Heart left ventricle (tissue), 16 donors: ENCODE results near the gene NDUFAF3. TPM values are rescaled to one million over a fixed set of nuclear protein-coding genes. Genes with fewer than 3 reads are reported as not detected.

Source experiments
- ATAC-seq, 4 donors: fragments of 200-7000 bp; cut with Tn5 transposase; one replicate each; pipeline ENCODE4 v1.9.1; 2020 to 2022; ENCODE audit warnings: moderate library complexity in 4 of 4, mild to moderate bottlenecking in 3 of 4, moderate number of reproducible peaks in 1 of 4
- DNase-seq, 5 donors: peaks; one replicate each; pipeline ENCODE4 v3.0.0-alpha.2; 2020
- H3K27ac ChIP-seq, 12 donors: fragments of 200-600 bp; sonication (generic) in 4 of 12; one replicate each; pipeline versions ENCODE4 v1.5.0 to v1.8.0; 2016 to 2022; ENCODE audit warnings: mild to moderate bottlenecking in 2 of 12
- H3K27me3 ChIP-seq, 9 donors: fragments of 200-600 bp; sonication (generic) in 2 of 9; one replicate each; pipeline versions ENCODE4 v1.5.1 to v1.8.0; 2016 to 2022; ENCODE audit warnings: mild to moderate bottlenecking in 3 of 9
- H3K36me3 ChIP-seq, 9 donors: fragments of 200-600 bp; sonication (generic) in 2 of 9; one replicate each; pipeline versions ENCODE4 v1.5.0 to v1.8.0; 2018 to 2022; ENCODE audit warnings: mild to moderate bottlenecking in 2 of 9
- H3K4me1 ChIP-seq, 12 donors: fragments of 200-600 bp; sonication (generic) in 4 of 12; one replicate each; pipeline versions ENCODE4 v1.5.0 to v1.8.0; 2016 to 2022; ENCODE audit warnings: mild to moderate bottlenecking in 3 of 12
- H3K4me3 ChIP-seq, 12 donors: fragments of 200-600 bp; sonication (generic) in 4 of 12; one replicate each; pipeline versions ENCODE4 v1.5.0 to v1.8.0; 2017 to 2022; ENCODE audit warnings: mild to moderate bottlenecking in 9 of 12, moderate library complexity in 4 of 12
- H3K9me3 ChIP-seq, 12 donors: fragments of 200-600 bp; sonication (generic) in 4 of 12; one replicate each; pipeline versions ENCODE4 v1.5.0 to v1.8.0; 2016 to 2022; ENCODE audit warnings: mild to moderate bottlenecking in 1 of 12
- CTCF ChIP-seq, 12 donors: fragments of 200-600 bp; sonication (generic) in 4 of 12; IDR thresholded peaks; one replicate each; pipeline versions ENCODE4 v1.5.0 to v1.8.0; 2018 to 2022; ENCODE audit warnings: antibody characterized with exemption in 12 of 12, mild to moderate bottlenecking in 5 of 12
- POLR2A ChIP-seq, 2 donors: fragments of 450-650 bp; IDR thresholded peaks; one replicate each; pipeline ENCODE4 v1.6.1; 2017; ENCODE audit warnings: antibody characterized with exemption in 2 of 2, mild to moderate bottlenecking in 2 of 2, moderate library complexity in 2 of 2
- WGBS, 4 donors: extraction: QIAGEN DNeasy Blood & Tissue Kit in 2 of 4; methylation state at CpG; one replicate each; pipeline versions ENCODE4 v1.1.5 to v1.1.7; 2013 to 2018; 5-methylcytosine and 5-hydroxymethylcytosine counted together
- intact Hi-C, 10 donors: fragments of 100-400 bp; cut with DNase I; formaldehyde crosslinking; loops; one replicate each; pipeline versions ENCODE4 v1.11.1 to v1.14.2; 2022
- polyA plus RNA-seq, 2 donors: library from polyadenylated mRNA; stranded (reverse); fragments of 200-250 nt; gene quantifications; one replicate each; pipeline ENCODE4 v1.2.3, GENCODE V29; 2013
- total RNA-seq, 9 donors: library from RNA; depleted of rRNA in 2 of 9; stranded (reverse); fragments of >200 nt in 2 of 9; fragmentation: NEBNext Ultra II Directional in 3 of 9; extraction: Animal tissue kit (Norgen Biotek cat#: 25700) in 3 of 9; gene quantifications; one replicate each; pipeline versions ENCODE4 v1.1.0 to v1.2.4, GENCODE V29; 2016 to 2023
- donor health status: ischemic (EF 13 %, LVEDD 7.1; RV severe dilation, severe dysfunction).
- donor health status: healthy with polysubstance abuse.
- donor health status: DM: no; HTN: yes; CAD: no.
- donor health status: DM: no; HTN: no; CAD: no.
- donor health status: ischemic (EF 25% LVEDD 6.9; RV normal size, moderate dysfunction).
- donor health status: ischemic (EF 25% LVEDD 5.7; RV mildly dilated, moderate dysfunction).
- donor health status: healthy.
- donor health status: DM: yes; HTN: yes; CAD: no.
- donor health status: ischemic (EF 35%, LVEDD 5.7; RV mildly dilated, moderate dysfunction).
- donor health status: nonischemic (EF 11% LVEDD 7.7; RV severe dilation, severe dysfunction).
- donor health status: DM: yes; HTN: yes; CAD: no.
- donor health status: PGD.
- donor health status: ischemic (EF 29% LVEDD 5.4; RV normal size, mild dysfunction).
- donor health status: nonischemic (EF 23%, LVEDD 6.1; RV moderate dilation, normal function).

Gene NDUFAF3
- total and polyA plus RNA-seq, 11 donors = 119 to 308 (median 160) TPM

DNA sequence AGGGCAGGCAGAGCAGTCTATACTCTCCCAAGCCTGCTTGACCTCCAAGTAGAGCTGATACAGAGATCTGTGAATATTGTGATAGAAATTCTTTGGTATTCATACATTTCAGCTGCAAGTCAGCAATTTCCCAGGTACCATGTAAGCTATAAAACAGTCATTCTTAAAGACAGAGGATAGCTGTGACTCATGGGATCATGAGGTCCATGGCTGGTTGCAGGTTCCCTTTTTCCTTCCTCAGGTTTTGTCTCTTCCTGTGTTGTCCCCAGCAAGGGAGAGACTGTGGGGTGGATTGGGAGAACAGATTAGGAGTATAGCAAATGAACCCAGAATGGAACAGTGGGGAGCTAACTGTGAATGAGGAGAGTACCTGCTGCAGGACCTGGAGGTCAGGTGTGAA is 37.3 kb upstream of the NDUFAF3 start:
- no peak for ATAC-seq
- no peak overlapping the region for H3K4me3 ChIP-seq
- H3K9me3 ChIP-seq = no peaks in the 10 kb centered on the region
- DNase-seq = no peak
- TF ChIP-seq CTCF (IDR thresholded peaks at IDR 0.05) (no peak), POLR2A (IDR thresholded peaks at IDR 0.05) (no peak)
- H3K4me1 ChIP-seq = peaks cover 0 to 19% (median 11%) of the 10 kb centered on the region in 12 donors
- H3K36me3 ChIP-seq = peaks cover 0 to 74% (median 67%) of the 10 kb centered on the region in 9 donors
- H3K27me3 ChIP-seq = no peaks in the 10 kb centered on the region
- intact Hi-C loops = loop anchor here in 6 of 10 donors (5.0 to 10.0 kb wide), 3 partner anchors 110 to 463 kb away; partner anchors contain the start of gene QRICH1 (in 1 of the 6)
- no peak overlapping the region for H3K27ac ChIP-seq

- peaks cover 0 to 61% (median 55%) of the 10 kb centered on the region in 9 donors for H3K36me3 ChIP-seq
- intact Hi-C loops = loop anchor here in 6 of 10 donors (5.0 to 10.0 kb wide), 3 partner anchors 109 to 461 kb away; partner anchors contain the start of gene QRICH1 (in 1 of the 6)
Measured at GRCh38 chr3:48985831-48986376, 36.0 kb upstream of the NDUFAF3 start.

DNA sequence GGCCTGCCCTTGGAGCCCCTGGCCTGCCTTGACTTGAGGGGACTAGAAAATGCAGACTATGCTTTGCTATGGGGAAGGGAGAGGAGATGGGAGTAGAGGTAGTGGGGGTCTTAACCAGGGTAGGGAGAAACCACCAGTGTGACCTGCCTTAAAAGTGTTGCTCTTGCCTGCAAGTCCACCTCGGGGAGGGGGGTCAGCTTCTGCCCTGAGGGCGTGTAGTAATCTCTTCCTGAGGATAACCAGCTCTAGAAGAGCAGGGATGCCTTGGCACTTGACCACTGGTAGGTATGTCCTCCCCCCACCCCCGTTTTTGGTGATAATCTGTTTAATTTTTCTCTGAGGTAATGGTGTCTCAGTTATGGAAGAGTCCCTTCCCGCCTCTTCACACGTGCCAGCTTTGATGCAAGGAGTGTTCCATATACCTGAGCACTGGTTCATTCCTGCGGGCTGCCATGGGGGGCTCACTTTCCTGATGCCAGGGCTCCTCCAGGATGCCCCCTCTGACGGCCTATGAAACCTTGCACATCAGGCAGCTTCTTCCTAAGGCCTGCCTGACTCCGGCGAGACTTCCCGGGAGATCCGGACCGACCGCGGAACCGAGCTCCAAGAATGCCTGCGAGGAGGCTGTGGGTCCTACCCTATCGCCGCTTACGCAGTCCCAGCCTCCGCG is 32.7 kb upstream of the NDUFAF3 start:
- peak overlapping the region; percentile 68 to 98 (median 90) for H3K27ac ChIP-seq
- H3K4me3 ChIP-seq = peak overlapping the region; percentile 63 to 95 (median 87)
- peaks cover 0 to 31% (median 21%) of the 10 kb centered on the region in 9 donors for H3K36me3 ChIP-seq
- intact Hi-C loops = loop anchor here in 6 of 10 donors (2.0 to 10.0 kb wide), 5 partner anchors 32 to 458 kb away; partner anchors contain the start of gene QRICH1 (in 2 of the 6)
- no peaks in the 10 kb centered on the region for H3K27me3 ChIP-seq
- no peak for TF ChIP-seq POLR2A (IDR thresholded peaks at IDR 0.05)
- H3K4me1 ChIP-seq = peaks cover 0 to 36% (median 22%) of the 10 kb centered on the region in 12 donors
- no peak for DNase-seq
- no peak for ATAC-seq
- 4 to 13% (median 7%) methylated on average over 12 to 21 of the region's 21 CpGs for WGBS, 4 donors
- H3K9me3 ChIP-seq = no peaks in the 10 kb centered on the region

More at GRCh38 chr3:48985831-48986376, 36.0 kb upstream of the NDUFAF3 start:
- TF ChIP-seq POLR2A (IDR thresholded peaks at IDR 0.05) (no peak), CTCF (IDR thresholded peaks at IDR 0.05) (no peak)
- Histone ChIP-seq H3K9me3 (no peaks in the 10 kb centered on the region), H3K27me3 (no peaks in the 10 kb centered on the region), H3K4me3 (no peak overlapping the region), H3K27ac (no peak overlapping the region), H3K4me1 (peaks cover 0 to 25% (median 11%) of the 10 kb centered on the region in 12 donors)
- WGBS, 4 donors = 84 to 92% (median 91%) methylated on average over 7 of the region's 7 CpGs
- ATAC-seq (no peak), DNase-seq (no peak)

DNA sequence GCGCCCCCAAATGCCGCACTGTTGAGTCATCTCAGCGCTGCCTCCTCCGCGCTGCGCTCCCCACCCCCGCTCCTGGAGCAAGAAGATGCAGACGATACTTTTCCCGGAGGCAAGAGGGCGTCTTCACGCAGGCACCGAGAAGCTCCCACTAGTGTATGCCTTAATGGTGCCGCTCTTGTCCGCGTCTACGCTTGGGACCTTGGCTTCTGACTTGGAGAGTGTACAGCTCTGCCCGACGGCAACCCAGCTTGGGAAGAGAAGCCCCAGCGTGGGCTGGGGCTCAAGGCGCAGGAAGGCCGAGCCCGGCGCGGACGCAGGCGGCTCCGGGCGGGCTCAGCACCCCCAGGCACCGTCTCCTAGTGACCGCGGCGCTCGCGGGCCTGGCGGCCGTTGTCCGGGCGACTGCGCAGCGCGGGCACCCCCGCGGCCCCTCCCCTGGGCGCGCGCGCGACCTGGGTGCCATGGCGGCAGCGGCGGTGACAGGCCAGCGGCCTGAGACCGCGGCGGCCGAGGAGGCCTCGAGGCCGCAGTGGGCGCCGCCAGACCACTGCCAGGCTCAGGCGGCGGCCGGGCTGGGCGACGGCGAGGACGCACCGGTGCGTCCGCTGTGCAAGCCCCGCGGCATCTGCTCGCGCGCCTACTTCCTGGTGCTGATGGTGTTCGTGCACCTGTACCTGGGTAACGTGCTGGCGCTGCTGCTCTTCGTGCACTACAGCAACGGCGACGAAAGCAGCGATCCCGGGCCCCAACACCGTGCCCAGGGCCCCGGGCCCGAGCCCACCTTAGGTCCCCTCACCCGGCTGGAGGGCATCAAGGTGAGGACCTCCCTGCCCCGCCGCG is 31.9 kb upstream of the NDUFAF3 start, which contains the start of gene P4HTM:
Gene P4HTM, plus strand, starts transcription at position 446 of the 840 bp plus-strand sequence. Its CDS starts 16 bp downstream, at position 462.
- peak within 1 kb of the TSS; percentile 63 to 95 (median 87) for H3K4me3 ChIP-seq
- TF ChIP-seq CTCF (IDR thresholded peaks at IDR 0.05) (peak in 9 of 12 donors; percentile 22 to 61 (median 40)), POLR2A (IDR thresholded peaks at IDR 0.05) (peak in 1 of 2 donors; percentile 51)
- WGBS, 4 donors = 0 to 1% (median 0%) methylated on average over 27 to 91 of the region's 91 CpGs
- peak; percentile 87 to 92 (median 91) for DNase-seq
- H3K4me1 ChIP-seq = peaks cover 0 to 36% (median 22%) of the 10 kb centered on the region in 12 donors
- peaks cover 0 to 25% (median 14%) of the 10 kb centered on the region in 9 donors for H3K36me3 ChIP-seq
- H3K9me3 ChIP-seq = no peaks in the 10 kb centered on the region
- peak; percentile 67 to 91 (median 88) for ATAC-seq
- intact Hi-C loops = loop anchor here in 7 of 10 donors (2.0 to 10.0 kb wide), 5 partner anchors 31 to 457 kb away; partner anchors contain the start of gene QRICH1 (in 2 of the 7)
- peak within 1 kb of the TSS; percentile 68 to 98 (median 90) for H3K27ac ChIP-seq
- H3K27me3 ChIP-seq = no peaks in the 10 kb centered on the region
